Kidney epithelial cell (primary cell): Measurements from ENCODE around the gene ZNF235. TPM values are rescaled to one million over a fixed set of nuclear protein-coding genes. Genes with fewer than 3 reads are reported as not detected.

Experiments used
- DNase-seq: peaks from one replicate; pipeline ENCODE4 v3.0.0-alpha.2; 2010; ENCODE audit warnings: low read depth
- H3K27me3 ChIP-seq: 2 replicates; pipeline ENCODE4 v1.6.0; 2011; ENCODE audit warnings: low read length; ENCODE audit not compliant: control insufficient read depth, insufficient read depth
- H3K36me3 ChIP-seq: 2 replicates; pipeline ENCODE4 v1.5.1; 2011; ENCODE audit warnings: low read length; ENCODE audit not compliant: control insufficient read depth, insufficient read depth
- H3K4me3 ChIP-seq: 2 replicates; pipeline ENCODE4 v1.5.1; 2011; ENCODE audit warnings: low read depth, mild to moderate bottlenecking, control low read depth, low read length
- total RNA-seq: library from RNA; depleted of rRNA; stranded (reverse); fragments of >200 nt; gene quantifications from 2 replicates; pipeline ENCODE4 v1.2.3, GENCODE V29; 2015
- TF ChIP-seq, protein P1 (sequence below): IDR thresholded peaks from 2 replicates; pipeline ENCODE4 v1.5.1; 2011; ENCODE audit warnings: mild to moderate bottlenecking, moderate library complexity, low read length, control low read depth, inconsistent platforms; ENCODE audit not compliant: insufficient read depth, poor library complexity, severe bottlenecking

ZNF235 gene
- total RNA-seq, 1 donor from 2014 or later = 3.9 TPM

GRCh38 chr19:44277331-44277730 lies 27.5 kb downstream of the ZNF235 start:
- DNase-seq = no peak
- Histone ChIP-seq H3K4me3 (no peak overlapping the region), H3K36me3 (no peaks in the 10 kb centered on the region)

DNA sequence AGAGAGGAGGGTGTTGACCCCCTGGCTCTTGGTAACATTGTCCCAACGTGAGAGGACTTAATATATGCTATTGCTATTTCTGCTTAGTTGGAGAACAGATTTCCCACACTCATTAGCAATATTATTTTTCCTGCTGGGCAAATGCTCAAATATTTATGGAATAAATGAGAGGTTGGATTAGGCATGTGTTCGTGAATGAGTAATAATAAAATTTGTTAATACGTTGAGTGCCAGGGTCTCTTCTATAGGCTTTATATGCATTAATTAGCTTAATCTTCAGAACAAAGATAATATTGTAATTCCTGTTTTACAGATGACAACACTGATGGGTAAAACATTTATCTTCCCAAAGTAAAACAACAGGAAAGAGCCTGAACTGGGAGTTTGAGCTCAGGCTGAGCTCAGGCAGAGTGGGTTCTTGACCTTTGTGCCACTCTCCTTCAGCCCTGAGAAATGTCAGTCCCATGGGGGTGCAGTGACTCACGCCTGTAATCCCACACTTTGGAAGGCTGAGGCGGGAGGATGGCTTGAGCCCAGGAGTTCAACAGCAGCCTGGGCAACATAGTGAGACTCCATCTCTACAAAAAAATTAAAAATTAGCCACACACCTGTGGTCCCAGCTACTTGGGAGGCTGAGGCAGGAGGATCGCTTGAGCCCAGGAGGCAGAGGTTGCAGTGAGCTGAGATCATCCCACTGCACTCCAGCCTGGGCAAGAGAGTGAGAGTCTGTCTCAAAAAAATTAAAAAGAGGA lies 44.0 kb downstream of the ZNF235 start:
- Histone ChIP-seq H3K27me3 (no peaks in the 10 kb centered on the region), H3K36me3 (no peaks in the 10 kb centered on the region), H3K4me3 (no peak overlapping the region)
- DNase-seq = no peak
- TF ChIP-seq, protein P1, sequence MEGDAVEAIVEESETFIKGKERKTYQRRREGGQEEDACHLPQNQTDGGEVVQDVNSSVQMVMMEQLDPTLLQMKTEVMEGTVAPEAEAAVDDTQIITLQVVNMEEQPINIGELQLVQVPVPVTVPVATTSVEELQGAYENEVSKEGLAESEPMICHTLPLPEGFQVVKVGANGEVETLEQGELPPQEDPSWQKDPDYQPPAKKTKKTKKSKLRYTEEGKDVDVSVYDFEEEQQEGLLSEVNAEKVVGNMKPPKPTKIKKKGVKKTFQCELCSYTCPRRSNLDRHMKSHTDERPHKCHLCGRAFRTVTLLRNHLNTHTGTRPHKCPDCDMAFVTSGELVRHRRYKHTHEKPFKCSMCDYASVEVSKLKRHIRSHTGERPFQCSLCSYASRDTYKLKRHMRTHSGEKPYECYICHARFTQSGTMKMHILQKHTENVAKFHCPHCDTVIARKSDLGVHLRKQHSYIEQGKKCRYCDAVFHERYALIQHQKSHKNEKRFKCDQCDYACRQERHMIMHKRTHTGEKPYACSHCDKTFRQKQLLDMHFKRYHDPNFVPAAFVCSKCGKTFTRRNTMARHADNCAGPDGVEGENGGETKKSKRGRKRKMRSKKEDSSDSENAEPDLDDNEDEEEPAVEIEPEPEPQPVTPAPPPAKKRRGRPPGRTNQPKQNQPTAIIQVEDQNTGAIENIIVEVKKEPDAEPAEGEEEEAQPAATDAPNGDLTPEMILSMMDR = no peak

More at GRCh38 chr19:44277331-44277730, 27.5 kb downstream of the ZNF235 start:
- TF ChIP-seq, protein P1 = no peak
- H3K27me3 ChIP-seq = no peaks in the 10 kb centered on the region

GRCh38 chr19:44260343-44260681 lies 44.5 kb downstream of the ZNF235 start:
- H3K27me3 ChIP-seq = no peaks in the 10 kb centered on the region
- DNase-seq = no peak
- H3K36me3 ChIP-seq = no peaks in the 10 kb centered on the region
- TF ChIP-seq, protein P1 = no peak
- H3K4me3 ChIP-seq = peak overlapping the region; percentile 49

GRCh38 chr19:44258835-44259413 lies 45.9 kb downstream of the ZNF235 start:
- Histone ChIP-seq H3K4me3 (no peak overlapping the region), H3K27me3 (no peaks in the 10 kb centered on the region), H3K36me3 (no peaks in the 10 kb centered on the region)
- TF ChIP-seq, protein P1 = no peak
- no peak for DNase-seq

DNA sequence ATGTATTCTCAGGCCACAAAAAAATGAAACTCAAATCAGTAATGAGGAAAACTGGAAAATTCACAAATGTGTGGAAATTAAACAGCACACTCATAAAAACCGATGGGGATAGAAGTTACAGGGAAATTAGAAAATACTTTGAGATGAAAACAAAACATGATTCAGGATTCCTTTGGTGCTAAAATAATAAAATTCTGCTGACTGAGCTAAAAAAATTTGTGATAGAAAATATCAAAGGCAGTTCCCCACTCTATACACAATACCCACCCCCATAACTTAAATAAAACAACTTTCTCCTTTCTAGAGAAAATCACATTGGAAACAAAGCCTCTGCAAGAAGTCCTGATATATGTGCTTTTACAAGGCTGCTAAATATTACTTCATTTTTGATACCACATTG lies 46.7 kb downstream of the ZNF235 start:
- Histone ChIP-seq H3K36me3 (no peaks in the 10 kb centered on the region), H3K4me3 (no peak overlapping the region), H3K27me3 (no peaks in the 10 kb centered on the region)
- TF ChIP-seq, protein P1 = no peak
- DNase-seq = no peak
